Activated naive CD8-positive, alpha-beta T cell (primary cell): Measurements from ENCODE around the gene TTBK2.

Source experiments
- H3K27ac Mint-ChIP-seq: one replicate; pipeline ENCODE4 v1.8.0; 2021; ENCODE audit warnings: mixed read lengths
- H3K27me3 Mint-ChIP-seq: one replicate; pipeline ENCODE4 v1.8.0; 2021; ENCODE audit warnings: mixed read lengths
- H3K36me3 Mint-ChIP-seq: one replicate; pipeline ENCODE4 v1.8.0; 2021; ENCODE audit warnings: mixed read lengths
- H3K4me1 Mint-ChIP-seq: one replicate; pipeline ENCODE4 v1.8.0; 2021; ENCODE audit warnings: low read depth, mixed read lengths
- H3K4me3 Mint-ChIP-seq: one replicate; pipeline ENCODE4 v1.8.0; 2021; ENCODE audit warnings: mild to moderate bottlenecking, mixed read lengths
- H3K9me3 Mint-ChIP-seq: one replicate; pipeline ENCODE4 v1.8.0; 2021; ENCODE audit warnings: low read depth, mixed read lengths

TTBK2 gene

GRCh38 chr15:42868683-42869082 is 51.9 kb downstream of the TTBK2 start:
- Mint-ChIP-seq H3K4me1 (no peaks in the 10 kb centered on the region), H3K27ac (no peak overlapping the region), H3K4me3 (no peak overlapping the region), H3K9me3 (no peaks in the 10 kb centered on the region), H3K27me3 (no peaks in the 10 kb centered on the region), H3K36me3 (peaks cover 12% of the 10 kb centered on the region)

- no peak overlapping the region for H3K27ac Mint-ChIP-seq
- H3K9me3 Mint-ChIP-seq, result no peaks in the 10 kb centered on the region
- no peaks in the 10 kb centered on the region for H3K27me3 Mint-ChIP-seq
- H3K36me3 Mint-ChIP-seq, result peaks cover 27% of the 10 kb centered on the region
- H3K4me3 Mint-ChIP-seq, result no peak overlapping the region
- H3K4me1 Mint-ChIP-seq, result peaks cover 1% of the 10 kb centered on the region
Measured at GRCh38 chr15:42863572-42864239, 56.9 kb downstream of the TTBK2 start.

GRCh38 chr15:42858999-42859789 is 61.4 kb downstream of the TTBK2 start:
- Mint-ChIP-seq H3K27me3 (no peaks in the 10 kb centered on the region), H3K27ac (no peak overlapping the region), H3K4me3 (no peak overlapping the region), H3K36me3 (peaks cover 26% of the 10 kb centered on the region), H3K9me3 (no peaks in the 10 kb centered on the region), H3K4me1 (peaks cover 1% of the 10 kb centered on the region)

GRCh38 chr15:42858540-42858939 is 62.0 kb downstream of the TTBK2 start:
- Mint-ChIP-seq H3K27me3 (no peaks in the 10 kb centered on the region), H3K9me3 (no peaks in the 10 kb centered on the region), H3K27ac (no peak overlapping the region), H3K36me3 (peaks cover 24% of the 10 kb centered on the region), H3K4me3 (no peak overlapping the region), H3K4me1 (peaks cover 1% of the 10 kb centered on the region)

- H3K27me3 Mint-ChIP-seq, result no peaks in the 10 kb centered on the region
- H3K27ac Mint-ChIP-seq, result no peak overlapping the region
- no peaks in the 10 kb centered on the region for H3K9me3 Mint-ChIP-seq
- no peaks in the 10 kb centered on the region for H3K4me1 Mint-ChIP-seq
- H3K36me3 Mint-ChIP-seq, result peaks cover 7% of the 10 kb centered on the region
- H3K4me3 Mint-ChIP-seq, result no peak overlapping the region
Measured at GRCh38 chr15:42854576-42854975, 66.0 kb downstream of the TTBK2 start.

GRCh38 chr15:42849836-42850235 is 70.7 kb downstream of the TTBK2 start:
- H3K9me3 Mint-ChIP-seq, result peaks cover 2% of the 10 kb centered on the region
- peaks cover 3% of the 10 kb centered on the region for H3K36me3 Mint-ChIP-seq
- no peaks in the 10 kb centered on the region for H3K4me1 Mint-ChIP-seq
- no peak overlapping the region for H3K27ac Mint-ChIP-seq
- no peaks in the 10 kb centered on the region for H3K27me3 Mint-ChIP-seq
- H3K4me3 Mint-ChIP-seq, result no peak overlapping the region

GRCh38 chr15:42848846-42849245 is 71.7 kb downstream of the TTBK2 start:
- H3K9me3 Mint-ChIP-seq, result peaks cover 6% of the 10 kb centered on the region
- no peaks in the 10 kb centered on the region for H3K4me1 Mint-ChIP-seq
- no peak overlapping the region for H3K27ac Mint-ChIP-seq
- H3K4me3 Mint-ChIP-seq, result no peak overlapping the region
- H3K27me3 Mint-ChIP-seq, result no peaks in the 10 kb centered on the region
- peaks cover 3% of the 10 kb centered on the region for H3K36me3 Mint-ChIP-seq

- no peaks in the 10 kb centered on the region for H3K4me1 Mint-ChIP-seq
- no peaks in the 10 kb centered on the region for H3K36me3 Mint-ChIP-seq
- H3K4me3 Mint-ChIP-seq, result no peak overlapping the region
- peaks cover 6% of the 10 kb centered on the region for H3K9me3 Mint-ChIP-seq
- no peaks in the 10 kb centered on the region for H3K27me3 Mint-ChIP-seq
- no peak overlapping the region for H3K27ac Mint-ChIP-seq
Measured at GRCh38 chr15:42846647-42847046, 73.9 kb downstream of the TTBK2 start.

GRCh38 chr15:42845581-42845980 is 75.0 kb downstream of the TTBK2 start:
- Mint-ChIP-seq H3K27me3 (no peaks in the 10 kb centered on the region), H3K4me1 (no peaks in the 10 kb centered on the region), H3K36me3 (no peaks in the 10 kb centered on the region), H3K27ac (no peak overlapping the region), H3K9me3 (peaks cover 6% of the 10 kb centered on the region), H3K4me3 (no peak overlapping the region)

GRCh38 chr15:42843699-42844098 is 76.9 kb downstream of the TTBK2 start:
- H3K4me3 Mint-ChIP-seq, result no peak overlapping the region
- no peaks in the 10 kb centered on the region for H3K4me1 Mint-ChIP-seq
- no peaks in the 10 kb centered on the region for H3K27me3 Mint-ChIP-seq
- peaks cover 6% of the 10 kb centered on the region for H3K9me3 Mint-ChIP-seq
- peaks cover 5% of the 10 kb centered on the region for H3K36me3 Mint-ChIP-seq
- no peak overlapping the region for H3K27ac Mint-ChIP-seq

- no peaks in the 10 kb centered on the region for H3K27me3 Mint-ChIP-seq
- H3K36me3 Mint-ChIP-seq, result peaks cover 7% of the 10 kb centered on the region
- no peak overlapping the region for H3K27ac Mint-ChIP-seq
- H3K4me3 Mint-ChIP-seq, result no peak overlapping the region
- no peaks in the 10 kb centered on the region for H3K4me1 Mint-ChIP-seq
- H3K9me3 Mint-ChIP-seq, result no peaks in the 10 kb centered on the region
Measured at GRCh38 chr15:42836251-42836650, 84.3 kb downstream of the TTBK2 start.

GRCh38 chr15:42832576-42832975 is 88.0 kb downstream of the TTBK2 start:
- no peaks in the 10 kb centered on the region for H3K4me1 Mint-ChIP-seq
- H3K27me3 Mint-ChIP-seq, result no peaks in the 10 kb centered on the region
- H3K27ac Mint-ChIP-seq, result no peak overlapping the region
- H3K36me3 Mint-ChIP-seq, result peaks cover 3% of the 10 kb centered on the region
- no peaks in the 10 kb centered on the region for H3K9me3 Mint-ChIP-seq
- no peak overlapping the region for H3K4me3 Mint-ChIP-seq

- peaks cover 16% of the 10 kb centered on the region for H3K36me3 Mint-ChIP-seq
- no peak overlapping the region for H3K4me3 Mint-ChIP-seq
- H3K27me3 Mint-ChIP-seq, result no peaks in the 10 kb centered on the region
- no peaks in the 10 kb centered on the region for H3K4me1 Mint-ChIP-seq
- no peaks in the 10 kb centered on the region for H3K9me3 Mint-ChIP-seq
- no peak overlapping the region for H3K27ac Mint-ChIP-seq
Measured at GRCh38 chr15:42826251-42826890, 94.2 kb downstream of the TTBK2 start.

- Mint-ChIP-seq H3K27me3 (no peaks in the 10 kb centered on the region), H3K9me3 (no peaks in the 10 kb centered on the region), H3K4me1 (no peaks in the 10 kb centered on the region), H3K4me3 (no peak overlapping the region), H3K36me3 (peaks cover 16% of the 10 kb centered on the region), H3K27ac (no peak overlapping the region)
Measured at GRCh38 chr15:42825599-42825998, 95.0 kb downstream of the TTBK2 start.

- Mint-ChIP-seq H3K36me3 (peaks cover 12% of the 10 kb centered on the region), H3K27ac (no peak overlapping the region), H3K27me3 (no peaks in the 10 kb centered on the region), H3K4me1 (no peaks in the 10 kb centered on the region), H3K9me3 (no peaks in the 10 kb centered on the region), H3K4me3 (no peak overlapping the region)
Measured at GRCh38 chr15:42820811-42821210, 99.8 kb downstream of the TTBK2 start.
